Panc1 (cell line): ENCODE measurements around the gene PPP4R3B. TPM values are rescaled to one million over a fixed set of nuclear protein-coding genes. Genes with fewer than 3 reads are reported as not detected.

Experiments
- ATAC-seq: fragments of 200-7000 bp; cut with Tn5 transposase; 2 replicates; pipeline ENCODE4 v1.9.1; 2020; ENCODE audit warnings: mild to moderate bottlenecking, moderate library complexity
- BruUV-seq: library from RNA; stranded (reverse); fragments of 400-500 nt; replicated peaks from 2 replicates; lab custom pipeline; 2021; lab: Mats Ljungman, UMichigan
- CTCF ChIA-PET: fragments of 300-600 bp; sonication (Branson Sonifier 250); formaldehyde crosslinking; loops from one replicate; lab custom pipeline; 2022; ENCODE audit warnings: antibody characterized with exemption; lab: Charles Lee
- POLR2A ChIA-PET: fragments of 300-600 bp; sonication (Branson Sonifier 250); formaldehyde crosslinking; loops from one replicate; lab custom pipeline; 2022; ENCODE audit warnings: antibody characterized with exemption; lab: Charles Lee
- DNase-seq: peaks from one replicate; pipeline ENCODE4 v3.0.0-alpha.2; 2010; ENCODE audit warnings: low read depth, low spot score
- H3K27ac ChIP-seq: 2 replicates; pipeline ENCODE4 v1.5.1; 2011; ENCODE audit warnings: mild to moderate bottlenecking, low read length, inconsistent platforms
- H3K27me3 ChIP-seq: fragments of 200-500 bp; sonication (Bioruptor generic); 2 replicates; pipeline ENCODE4 v1.6.0; 2014; ENCODE audit warnings: low read length, inconsistent platforms; ENCODE audit not compliant: control insufficient read depth, insufficient read depth
- H3K36me3 ChIP-seq: fragments of 200-500 bp; sonication (Bioruptor generic); 2 replicates; pipeline ENCODE4 v1.5.1; 2014; ENCODE audit warnings: inconsistent platforms, mild to moderate bottlenecking, low read length, moderate library complexity; ENCODE audit not compliant: control insufficient read depth, insufficient read depth
- H3K4me1 ChIP-seq: 2 replicates; pipeline ENCODE4 v1.5.1; 2011; ENCODE audit warnings: inconsistent platforms, mild to moderate bottlenecking, low read length, moderate library complexity; ENCODE audit not compliant: control insufficient read depth, insufficient read depth
- H3K4me3 ChIP-seq, 2 experiments: 2 replicates each; pipeline ENCODE4 v1.5.1; 2011 to 2012; ENCODE audit warnings: low read depth in 2 of 2, low read length in 2 of 2, mild to moderate bottlenecking in 2 of 2, inconsistent platforms in 1 of 2, moderate library complexity in 1 of 2
- H3K9me3 ChIP-seq: fragments of 200-500 bp; sonication (Bioruptor generic); 2 replicates; pipeline ENCODE4 v1.5.1; 2014; ENCODE audit warnings: low read depth, mild to moderate bottlenecking, inconsistent platforms, low read length, moderate library complexity; ENCODE audit not compliant: control insufficient read depth, insufficient read depth
- CTCF ChIP-seq: fragments of 450-650 bp; IDR thresholded peaks from 2 replicates; pipeline ENCODE4 v1.5.1; 2017; ENCODE audit warnings: mild to moderate bottlenecking
- POLR2AphosphoS5 ChIP-seq: IDR thresholded peaks from 2 replicates; pipeline ENCODE4 v1.6.1; 2012; ENCODE audit warnings: mild to moderate bottlenecking, low read depth, low read length, moderate library complexity
- SIN3A ChIP-seq: IDR thresholded peaks from 2 replicates; pipeline ENCODE4 v1.6.1; 2012; ENCODE audit warnings: low read depth, mild to moderate bottlenecking, low read length, moderate library complexity, borderline replicate concordance; ENCODE audit not compliant: insufficient read depth
- TCF7L2 ChIP-seq: IDR thresholded peaks from 2 replicates; pipeline ENCODE4 v1.6.1; 2011; ENCODE audit warnings: mild to moderate bottlenecking, low read depth, low read length, inconsistent platforms
- in situ Hi-C: cut with HindIII; loops from 2 replicates; pipeline ENCODE4 v1.10.0; 2016; ENCODE audit warnings: low sequenced_read_pairs, low pct_unique_long_range_greater_than_20kb
- intact Hi-C: fragments of 100-400 bp; cut with micrococcal nuclease; formaldehyde crosslinking; loops from one replicate; pipeline ENCODE4 v1.10.0; 2022; ENCODE audit not compliant: unreplicated experiment
- total RNA-seq: library from RNA; stranded (reverse); gene quantifications from one replicate; pipeline ENCODE4 v1.2.1, GENCODE V29; 2021; ENCODE audit not compliant: unreplicated experiment
- TF ChIP-seq, protein P1 (sequence below), 2 experiments: IDR thresholded peaks; 2 replicates each; pipeline ENCODE4 v1.6.1; 2011 to 2012; ENCODE audit warnings: low read depth in 2 of 2, control low read depth in 1 of 2, low read length in 1 of 2, mild to moderate bottlenecking in 1 of 2, moderate library complexity in 1 of 2; ENCODE audit not compliant: insufficient read depth in 1 of 2

Gene PPP4R3B
- total RNA-seq, 1 experiment from 2014 or later: 50.7 TPM

DNA sequence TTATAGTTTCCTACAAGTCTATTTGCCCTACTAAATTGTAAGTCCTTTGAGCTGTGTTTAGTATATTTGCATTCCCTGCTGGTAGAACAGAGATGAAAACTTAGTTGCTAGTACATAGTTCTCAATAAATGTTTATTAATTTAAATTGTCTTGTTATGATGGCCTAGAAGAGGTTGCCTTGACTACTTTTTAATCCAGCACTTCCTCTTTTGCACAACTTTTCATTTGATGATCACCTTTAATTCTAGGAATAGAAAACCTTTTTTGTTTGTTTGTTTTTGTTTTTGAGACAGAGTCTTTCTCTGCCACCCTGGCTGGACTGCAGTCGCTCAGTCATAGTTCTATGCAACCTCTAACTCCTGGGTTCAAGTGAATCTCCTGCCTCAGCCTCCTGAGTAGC, 91.2 kb downstream of the PPP4R3B start:
- Histone ChIP-seq H3K4me1 (no peaks in the 10 kb centered on the region), H3K36me3 (peaks cover 4% of the 10 kb centered on the region), H3K9me3 (no peaks in the 10 kb centered on the region), H3K27ac (no peak overlapping the region), H3K27me3 (no peaks in the 10 kb centered on the region), H3K4me3 (no peak overlapping the region)
- TF ChIP-seq POLR2AphosphoS5: no peak
- TF ChIP-seq SIN3A: no peak
- no peak for TF ChIP-seq CTCF
- no peak for TF ChIP-seq TCF7L2
- no TSS peak for BruUV-seq
- ATAC-seq (no peak), DNase-seq (no peak)
- in situ Hi-C loops: no loop called here
- POLR2A ChIA-PET: no interaction called here
- intact Hi-C loops: no loop called here
- CTCF ChIA-PET: no interaction called here

DNA sequence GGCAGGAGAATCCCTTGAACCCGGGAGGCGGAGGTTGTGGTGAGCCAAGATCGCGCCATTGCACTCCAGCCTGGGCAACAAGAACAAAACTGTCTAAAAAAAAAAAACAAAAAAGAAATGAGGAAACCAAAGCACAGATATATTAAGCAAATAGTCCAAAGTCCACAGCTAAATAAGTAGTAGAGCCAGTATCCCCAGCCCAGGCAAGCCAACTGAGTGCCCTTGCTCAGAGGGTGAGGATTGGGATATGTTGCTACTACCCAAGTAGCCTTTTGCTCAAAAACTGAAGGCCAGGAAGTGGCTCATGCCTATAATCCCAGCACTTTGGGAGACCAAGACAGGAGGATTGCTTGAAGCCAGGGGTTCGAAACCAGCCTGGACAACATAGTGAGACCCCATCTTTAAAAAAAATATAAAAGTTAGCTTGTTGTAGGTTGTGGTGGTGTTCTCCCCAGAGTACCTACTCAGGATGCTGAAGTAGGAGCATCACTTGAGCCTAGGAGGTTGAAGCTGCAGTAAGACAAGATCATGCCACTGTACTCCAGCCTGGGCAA, 92.5 kb downstream of the PPP4R3B start:
- TF ChIP-seq, protein P1, sequence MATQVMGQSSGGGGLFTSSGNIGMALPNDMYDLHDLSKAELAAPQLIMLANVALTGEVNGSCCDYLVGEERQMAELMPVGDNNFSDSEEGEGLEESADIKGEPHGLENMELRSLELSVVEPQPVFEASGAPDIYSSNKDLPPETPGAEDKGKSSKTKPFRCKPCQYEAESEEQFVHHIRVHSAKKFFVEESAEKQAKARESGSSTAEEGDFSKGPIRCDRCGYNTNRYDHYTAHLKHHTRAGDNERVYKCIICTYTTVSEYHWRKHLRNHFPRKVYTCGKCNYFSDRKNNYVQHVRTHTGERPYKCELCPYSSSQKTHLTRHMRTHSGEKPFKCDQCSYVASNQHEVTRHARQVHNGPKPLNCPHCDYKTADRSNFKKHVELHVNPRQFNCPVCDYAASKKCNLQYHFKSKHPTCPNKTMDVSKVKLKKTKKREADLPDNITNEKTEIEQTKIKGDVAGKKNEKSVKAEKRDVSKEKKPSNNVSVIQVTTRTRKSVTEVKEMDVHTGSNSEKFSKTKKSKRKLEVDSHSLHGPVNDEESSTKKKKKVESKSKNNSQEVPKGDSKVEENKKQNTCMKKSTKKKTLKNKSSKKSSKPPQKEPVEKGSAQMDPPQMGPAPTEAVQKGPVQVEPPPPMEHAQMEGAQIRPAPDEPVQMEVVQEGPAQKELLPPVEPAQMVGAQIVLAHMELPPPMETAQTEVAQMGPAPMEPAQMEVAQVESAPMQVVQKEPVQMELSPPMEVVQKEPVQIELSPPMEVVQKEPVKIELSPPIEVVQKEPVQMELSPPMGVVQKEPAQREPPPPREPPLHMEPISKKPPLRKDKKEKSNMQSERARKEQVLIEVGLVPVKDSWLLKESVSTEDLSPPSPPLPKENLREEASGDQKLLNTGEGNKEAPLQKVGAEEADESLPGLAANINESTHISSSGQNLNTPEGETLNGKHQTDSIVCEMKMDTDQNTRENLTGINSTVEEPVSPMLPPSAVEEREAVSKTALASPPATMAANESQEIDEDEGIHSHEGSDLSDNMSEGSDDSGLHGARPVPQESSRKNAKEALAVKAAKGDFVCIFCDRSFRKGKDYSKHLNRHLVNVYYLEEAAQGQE (IDR thresholded peaks at IDR 0.05; ENCODE audit: insufficient read depth in 1 of 2, low read depth in 2 of 2, low read length in 1 of 2): no peak
- no peak for TF ChIP-seq SIN3A
- TF ChIP-seq CTCF: no peak
- TF ChIP-seq TCF7L2: no peak
- TF ChIP-seq POLR2AphosphoS5: no peak
- in situ Hi-C loops: no loop called here
- DNase-seq (no peak), ATAC-seq (no peak)
- H3K27ac ChIP-seq: no peak overlapping the region
- 0 out of 2 replicates have a peak, but pooled peaks cover 3% of the 10 kb centered on the region for H3K4me1 ChIP-seq
- H3K27me3 ChIP-seq: no peaks in the 10 kb centered on the region
- H3K4me3 ChIP-seq: no peak overlapping the region
- H3K9me3 ChIP-seq: no peaks in the 10 kb centered on the region
- H3K36me3 ChIP-seq: no peaks in the 10 kb centered on the region; the same call in 1 of the 2 replicates
- intact Hi-C loops: no loop called here
- CTCF ChIA-PET: no interaction called here
- BruUV-seq: no TSS peak
- POLR2A ChIA-PET: interaction anchor here (0.7 kb wide), 1 partner anchor 38 kb away, joined by 3 read pairs; no protein-coding TSS in a partner anchor
